IMR-90 (cell line): Measurements from ENCODE around the gene BBS12. TPM values are rescaled to one million over a fixed set of nuclear protein-coding genes. Genes with fewer than 3 reads are reported as not detected.

Source experiments
- ATAC-seq: fragments of 200-7000 bp; cut with Tn5 transposase; 2 replicates; pipeline ENCODE4 v1.9.1; 2020; ENCODE audit warnings: low read depth, mild to moderate bottlenecking, moderate library complexity
- BruUV-seq: library from RNA; stranded (reverse); fragments of 400-500 nt; replicated peaks from 2 replicates; lab custom pipeline; 2021; lab: Mats Ljungman, UMichigan
- CTCF ChIA-PET: fragments of 300-600 bp; formaldehyde crosslinking; extraction: SDS; loops from one replicate; lab custom pipeline; 2021; ENCODE audit warnings: antibody characterized with exemption; lab: Yijun Ruan, JAX
- POLR2A ChIA-PET: fragments of 300-600 bp; sonication (Branson Sonifier 250); formaldehyde crosslinking; loops from one replicate; lab custom pipeline; 2022; ENCODE audit warnings: antibody characterized with exemption; ENCODE audit not compliant: unreplicated experiment; lab: Charles Lee
- DNase-seq: peaks from one replicate; pipeline ENCODE4 v3.0.0; 2013
- H2AFZ ChIP-seq: replicated peaks from 2 replicates; pipeline ENCODE3; 2013; ENCODE audit warnings: low read length, mild to moderate bottlenecking; ENCODE audit not compliant: poor library complexity
- H2AK5ac ChIP-seq: 2 replicates; pipeline ENCODE4 v1.6.1; 2013; ENCODE audit warnings: low read depth, low read length, inconsistent platforms
- H2AK9ac ChIP-seq: replicated peaks from 2 replicates; pipeline ENCODE3; 2013; ENCODE audit warnings: mild to moderate bottlenecking, low read depth, low read length, moderate library complexity; ENCODE audit not compliant: poor library complexity
- H2BK120ac ChIP-seq: 2 replicates; pipeline ENCODE4 v1.6.1; 2013; ENCODE audit warnings: low read depth, low read length, inconsistent platforms
- H2BK15ac ChIP-seq: 3 replicates; pipeline ENCODE4 v1.6.1; 2013; ENCODE audit warnings: low read depth, low read length, inconsistent platforms
- H2BK20ac ChIP-seq: 2 replicates; pipeline ENCODE4 v1.6.1; 2013; ENCODE audit warnings: low read depth, mild to moderate bottlenecking, inconsistent platforms, low read length, moderate library complexity
- H2BK5ac ChIP-seq: 2 replicates; pipeline ENCODE4 v1.6.1; 2013; ENCODE audit warnings: mild to moderate bottlenecking, low read depth, low read length, inconsistent platforms; ENCODE audit not compliant: poor library complexity, severe bottlenecking
- H3K14ac ChIP-seq: replicated peaks from 2 replicates; pipeline ENCODE4 v1.6.1; 2013; ENCODE audit warnings: low read depth, low read length, inconsistent platforms
- H3K18ac ChIP-seq: 2 replicates; pipeline ENCODE4 v1.6.1; 2013; ENCODE audit warnings: low read depth, low read length, control low read depth
- H3K23ac ChIP-seq: 2 replicates; pipeline ENCODE4 v1.6.1; 2013; ENCODE audit warnings: low read depth, low read length, inconsistent platforms
- H3K27ac ChIP-seq: 2 replicates; pipeline ENCODE4 v1.5.1; 2013; ENCODE audit warnings: mild to moderate bottlenecking, control low read depth, low read length; ENCODE audit not compliant: insufficient read depth
- H3K27me3 ChIP-seq: 2 replicates; pipeline ENCODE4 v1.6.1; 2013; ENCODE audit warnings: low read length; ENCODE audit not compliant: control insufficient read depth, insufficient read depth
- H3K36me3 ChIP-seq: 2 replicates; pipeline ENCODE4 v1.6.1; 2013; ENCODE audit warnings: low read length, mixed read lengths; ENCODE audit not compliant: control insufficient read depth, insufficient read depth
- H3K4ac ChIP-seq: 2 replicates; pipeline ENCODE4 v1.6.1; 2013; ENCODE audit warnings: low read depth, low read length, inconsistent platforms
- H3K4me1 ChIP-seq: 2 replicates; pipeline ENCODE4 v1.6.1; 2013; ENCODE audit warnings: low read length, mixed read lengths; ENCODE audit not compliant: control insufficient read depth, insufficient read depth
- H3K4me2 ChIP-seq: 2 replicates; pipeline ENCODE4 v1.6.1; 2013; ENCODE audit warnings: low read depth, mild to moderate bottlenecking, control low read depth, low read length, moderate library complexity
- H3K4me3 ChIP-seq: 2 replicates; pipeline ENCODE4 v1.5.1; 2013; ENCODE audit warnings: low read depth, mild to moderate bottlenecking, control low read depth, low read length, moderate library complexity; ENCODE audit not compliant: insufficient read depth
- H3K56ac ChIP-seq: 2 replicates; pipeline ENCODE4 v1.6.1; 2013; ENCODE audit warnings: low read length, inconsistent platforms; ENCODE audit not compliant: insufficient read depth; ENCODE audit errors: extremely low read depth
- H3K79me1 ChIP-seq, 2 experiments: 2 replicates each; pipeline ENCODE4 v1.6.1; 2013; ENCODE audit warnings: low read length in 2 of 2, inconsistent platforms in 1 of 2, low read depth in 1 of 2
- H3K9ac ChIP-seq: 2 replicates; pipeline ENCODE4 v1.6.1; 2013; ENCODE audit warnings: low read depth, low read length, control low read depth
- H3K9me1 ChIP-seq: 2 replicates; pipeline ENCODE4 v1.6.1; 2013; ENCODE audit warnings: low read length, inconsistent platforms; ENCODE audit not compliant: insufficient read depth
- H3K9me3 ChIP-seq: 2 replicates; pipeline ENCODE4 v1.6.1; 2013; ENCODE audit warnings: low read length; ENCODE audit not compliant: control insufficient read depth, insufficient read depth
- H4K20me1 ChIP-seq: 2 replicates; pipeline ENCODE4 v1.6.1; 2013; ENCODE audit warnings: low read length, inconsistent platforms; ENCODE audit not compliant: insufficient read depth
- H4K5ac ChIP-seq: 2 replicates; pipeline ENCODE4 v1.6.1; 2013; ENCODE audit warnings: mild to moderate bottlenecking, low read depth, low read length, control low read depth
- H4K8ac ChIP-seq, 2 experiments: 2 replicates each; pipeline ENCODE4 v1.6.1; 2013; ENCODE audit warnings: low read depth in 2 of 2, low read length in 2 of 2, control low read depth in 1 of 2, inconsistent platforms in 1 of 2
- H4K91ac ChIP-seq: 2 replicates; pipeline ENCODE4 v1.6.1; 2013; ENCODE audit warnings: low read depth, low read length, inconsistent platforms; ENCODE audit not compliant: insufficient read depth
- BHLHE40 ChIP-seq: fragments of 150-350 bp; IDR thresholded peaks from 2 replicates; pipeline ENCODE4 v1.6.1; 2016; ENCODE audit warnings: mild to moderate bottlenecking, low read depth, low read length
- CEBPB ChIP-seq: IDR thresholded peaks from 2 replicates; pipeline ENCODE4 v1.6.1; 2012; ENCODE audit warnings: low read depth, low read length, improper control_type of control experiment
- CTCF ChIP-seq: conservative IDR thresholded peaks from 2 replicates; pipeline ENCODE4 v1.5.1; 2012; ENCODE audit warnings: mild to moderate bottlenecking, low read depth, low read length, improper control_type of control experiment
- ELK1 ChIP-seq: fragments of 150-350 bp; IDR thresholded peaks from 2 replicates; pipeline ENCODE4 v1.6.1; 2016; ENCODE audit warnings: low read depth, mild to moderate bottlenecking, low read length, moderate library complexity, borderline replicate concordance
- FOS ChIP-seq: fragments of 150-350 bp; IDR thresholded peaks from 2 replicates; pipeline ENCODE4 v1.6.1; 2016; ENCODE audit warnings: low read depth, low read length
- MAFK ChIP-seq: IDR thresholded peaks from 2 replicates; pipeline ENCODE4 v1.6.1; 2012; ENCODE audit warnings: low read depth, low read length, improper control_type of control experiment
- NFE2L2 ChIP-seq: fragments of 150-350 bp; IDR thresholded peaks from 2 replicates; pipeline ENCODE4 v1.6.1; 2016; ENCODE audit warnings: low read depth, mild to moderate bottlenecking, low read length
- RAD21 ChIP-seq: IDR thresholded peaks from 2 replicates; pipeline ENCODE4 v1.6.1; 2012; ENCODE audit warnings: low read length, improper control_type of control experiment
- RCOR1 ChIP-seq: IDR thresholded peaks from 2 replicates; pipeline ENCODE4 v1.6.1; 2012; ENCODE audit warnings: mild to moderate bottlenecking, low read length, improper control_type of control experiment; ENCODE audit not compliant: insufficient replicate concordance
- SMC3 ChIP-seq: fragments of 150-350 bp; IDR thresholded peaks from 2 replicates; pipeline ENCODE4 v1.6.1; 2016; ENCODE audit warnings: low read depth, mild to moderate bottlenecking, antibody characterized with exemption, low read length, moderate library complexity
- WGBS, 2 experiments: methylation state at CpG; one replicate each; pipeline versions ENCODE4 v1.1.5 to v1.1.7; 2013; ENCODE audit warnings: missing lambda C conversion rate in 2 of 2; ENCODE audit not compliant: insufficient read length in 1 of 2; ENCODE audit errors: extremely low coverage in 2 of 2; 5-methylcytosine and 5-hydroxymethylcytosine counted together
- dilution Hi-C: fragments of 300-500 bp; cut with HindIII; formaldehyde crosslinking; loops from one replicate; pipeline ENCODE4 v1.14.3; 2018; ENCODE audit warnings: low sequenced_read_pairs; ENCODE audit not compliant: unreplicated experiment
- in situ Hi-C: fragments of 300-500 bp; cut with MboI; formaldehyde crosslinking; loops from 3 replicates; pipeline ENCODE4 v1.14.3; 2019; ENCODE audit warnings: low sequenced_read_pairs, inconsistent platforms, mixed read lengths
- intact Hi-C: fragments of 100-400 bp; cut with micrococcal nuclease; formaldehyde crosslinking; loops from 2 replicates; pipeline ENCODE4 v1.10.0; 2022
- polyA plus RNA-seq, 3 experiments: library from polyadenylated mRNA; depleted of rRNA; stranded (reverse); fragments of >200 nt; gene quantifications; 2 replicates each; pipeline ENCODE4 v1.2.3, GENCODE V29; 2012; ENCODE audit warnings: low replicate concordance in 1 of 3
- total RNA-seq: library from RNA; depleted of rRNA; stranded (reverse); fragments of >200 nt; gene quantifications from 2 replicates; pipeline ENCODE4 v1.2.3, GENCODE V29; 2012
- TF ChIP-seq, protein P1 (sequence below): fragments of 150-350 bp; IDR thresholded peaks from 2 replicates; pipeline ENCODE4 v1.6.1; 2017; ENCODE audit warnings: mild to moderate bottlenecking, antibody characterized with exemption, low read length, low read depth

BBS12 gene
- total and polyA plus RNA-seq, 2 of the 4 experiments (the other 2 are of a cell fraction): 1.1 to 5.9 TPM

- no peak overlapping the region for H4K8ac ChIP-seq
- ATAC-seq (peak; percentile 90), DNase-seq (peak; percentile 63)
- H3K4ac ChIP-seq: no peak overlapping the region
- dilution Hi-C loops: no loop called here
- no peak overlapping the region for H2BK20ac ChIP-seq
- H2BK5ac ChIP-seq: no peak overlapping the region
- no peaks in the 10 kb centered on the region for H3K79me1 ChIP-seq
- no peaks in the 10 kb centered on the region for H3K9me1 ChIP-seq
- H3K9me3 ChIP-seq: no peaks in the 10 kb centered on the region
- no CpG with 5 or more reads among the region's 4 CpGs for WGBS, 2 experiments
- no peak overlapping the region for H3K23ac ChIP-seq
- H3K9ac ChIP-seq: no peak overlapping the region
- H4K20me1 ChIP-seq: no peaks in the 10 kb centered on the region
- no peak overlapping the region for H3K18ac ChIP-seq
- no peak overlapping the region for H2AK5ac ChIP-seq
- H3K36me3 ChIP-seq: no peaks in the 10 kb centered on the region
- no peak overlapping the region for H4K5ac ChIP-seq
- H2BK15ac ChIP-seq: no peak overlapping the region
- no peaks in the 10 kb centered on the region for H3K27me3 ChIP-seq
- BruUV-seq: no TSS peak
- no peak overlapping the region for H2BK120ac ChIP-seq
- H4K91ac ChIP-seq: no peak overlapping the region
- no peak overlapping the region for H3K14ac ChIP-seq
- TF ChIP-seq BHLHE40 (no peak), FOS (no peak), RAD21 (peak; percentile 80), ELK1 (no peak), CEBPB (no peak), MAFK (no peak), RCOR1 (no peak), CTCF (peak; percentile 86), SMC3 (peak; percentile 79), NFE2L2 (no peak)
- TF ChIP-seq, protein P1, sequence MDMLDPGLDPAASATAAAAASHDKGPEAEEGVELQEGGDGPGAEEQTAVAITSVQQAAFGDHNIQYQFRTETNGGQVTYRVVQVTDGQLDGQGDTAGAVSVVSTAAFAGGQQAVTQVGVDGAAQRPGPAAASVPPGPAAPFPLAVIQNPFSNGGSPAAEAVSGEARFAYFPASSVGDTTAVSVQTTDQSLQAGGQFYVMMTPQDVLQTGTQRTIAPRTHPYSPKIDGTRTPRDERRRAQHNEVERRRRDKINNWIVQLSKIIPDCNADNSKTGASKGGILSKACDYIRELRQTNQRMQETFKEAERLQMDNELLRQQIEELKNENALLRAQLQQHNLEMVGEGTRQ: no peak
- H3K4me1 ChIP-seq: no peaks in the 10 kb centered on the region
- in situ Hi-C loops: loop anchor here (25.0 kb wide), 1 partner anchor 805 kb away; no protein-coding TSS in a partner anchor
- H2AFZ ChIP-seq: no peak overlapping the region
- H3K4me2 ChIP-seq: no peak overlapping the region
- ChIA-PET CTCF (interaction anchor here (0.5 to 1.8 kb wide), 11 partner anchors 8 to 839 kb away, joined by 3 to 18 read pairs (median 3); partner anchors contain the start of gene BBS12), POLR2A (no interaction called here)
- no peak overlapping the region for H2AK9ac ChIP-seq
- no peak overlapping the region for H3K56ac ChIP-seq
- intact Hi-C loops: loop anchor here (1.0 kb wide), 1 partner anchor 115 kb away; no protein-coding TSS in a partner anchor
- no peak overlapping the region for H3K27ac ChIP-seq
- no peak overlapping the region for H3K4me3 ChIP-seq
Measured at GRCh38 chr4:122716825-122717448, 15.6 kb upstream of the BBS12 start.
